HG03280 (cell line): Measurements from ENCODE around the gene GJA5.

Experiments used
- ATAC-seq: cut with Tn5 transposase; IDR thresholded peaks from one replicate; pipeline ENCODE4 v1.9.1; 2021; ENCODE audit warnings: mild to moderate bottlenecking, moderate library complexity; ENCODE audit not compliant: unreplicated experiment

Gene GJA5

GRCh38 chr1:147768101-147768500, 7.7 kb upstream of the GJA5 start:
- no peak for ATAC-seq

GRCh38 chr1:147762233-147763024, 2.0 kb upstream of the GJA5 start:
- ATAC-seq: no peak

- no peak for ATAC-seq
Observed at GRCh38 chr1:147758379-147759100, 1.9 kb downstream of the GJA5 start.

- ATAC-seq: no peak
Observed at GRCh38 chr1:147757015-147757990, 3.1 kb downstream of the GJA5 start.

GRCh38 chr1:147756341-147756740, 4.1 kb downstream of the GJA5 start:
- ATAC-seq: no peak

- ATAC-seq: no peak
Observed at GRCh38 chr1:147754661-147755060, 5.7 kb downstream of the GJA5 start.

- ATAC-seq: no peak
Observed at GRCh38 chr1:147753081-147753480, 7.3 kb downstream of the GJA5 start.

- no peak for ATAC-seq
Observed at GRCh38 chr1:147752511-147752910, 7.9 kb downstream of the GJA5 start.

GRCh38 chr1:147751346-147751745, 9.1 kb downstream of the GJA5 start:
- no peak for ATAC-seq

GRCh38 chr1:147750618-147751217, 9.7 kb downstream of the GJA5 start:
- no peak for ATAC-seq

GRCh38 chr1:147749792-147750191, 10.6 kb downstream of the GJA5 start:
- no peak for ATAC-seq

GRCh38 chr1:147748676-147749350, 11.6 kb downstream of the GJA5 start:
- ATAC-seq: no peak

- ATAC-seq: no peak
Observed at GRCh38 chr1:147747966-147748365, 12.4 kb downstream of the GJA5 start.

GRCh38 chr1:147745271-147745670, 15.1 kb downstream of the GJA5 start:
- no peak for ATAC-seq

GRCh38 chr1:147741065-147741464, 19.3 kb downstream of the GJA5 start:
- no peak for ATAC-seq

GRCh38 chr1:147740391-147740790, 20.0 kb downstream of the GJA5 start:
- no peak for ATAC-seq

- ATAC-seq: no peak
Observed at GRCh38 chr1:147738739-147739476, 21.5 kb downstream of the GJA5 start.

- ATAC-seq: no peak
Observed at GRCh38 chr1:147738129-147738528, 22.3 kb downstream of the GJA5 start.

GRCh38 chr1:147736883-147737282, 23.5 kb downstream of the GJA5 start:
- no peak for ATAC-seq

GRCh38 chr1:147735423-147735822, 25.0 kb downstream of the GJA5 start:
- ATAC-seq: no peak
